ENCODE data around the gene SMIM35. TPM values are rescaled to one million over a fixed set of nuclear protein-coding genes. Genes with fewer than 3 reads are reported as not detected.

The SMIM35 gene
- total and polyA plus RNA-seq, 4 experiments from 2014 or later: 0.21 to 0.76 (median 0.50) TPM

GRCh38 chr11:118108513-118108912 is 21.8 kb upstream of the SMIM35 start:
- Mint-ChIP-seq H3K9me3 (no peaks in the 10 kb centered on the region), H3K4me1 (no peaks in the 10 kb centered on the region), H3K27me3 (peaks cover 0 to 6% of the 10 kb centered on the region in 2 donors), H3K4me3 (no peak overlapping the region), H3K36me3 (no peaks in the 10 kb centered on the region), H3K27ac (no peak overlapping the region)
- H3K27me3 ChIP-seq (ENCODE audit: insufficient read depth, low read length): no peaks in the 10 kb centered on the region
- ChIA-PET CTCF (ENCODE audit: partially characterized antibody) (no interaction called here), POLR2A (ENCODE audit: partially characterized antibody) (no interaction called here)
- H3K4me1 ChIP-seq (ENCODE audit: insufficient read depth, low read length): no peaks in the 10 kb centered on the region
- DNase-seq: no peak
- no peaks in the 10 kb centered on the region for H3K36me3 ChIP-seq (ENCODE audit: insufficient read depth, low read length)
- intact Hi-C loops (cut with micrococcal nuclease): no loop called here
- no peaks in the 10 kb centered on the region for H3K9me3 ChIP-seq (ENCODE audit: control insufficient read depth in 1 of 2, low read length in 2 of 2)
- no peak overlapping the region for H3K4me3 ChIP-seq (ENCODE audit: low read length in 2 of 2)
- no peak overlapping the region for H3K27ac ChIP-seq (ENCODE audit: low read depth, low read length)

GRCh38 chr11:118106789-118107335 is 20.1 kb upstream of the SMIM35 start:
- no peak for DNase-seq
- no peak overlapping the region for H3K4me3 ChIP-seq (ENCODE audit: low read length in 2 of 2)
- H3K36me3 ChIP-seq (ENCODE audit: insufficient read depth, low read length): no peaks in the 10 kb centered on the region
- POLR2A ChIA-PET (ENCODE audit: partially characterized antibody): no interaction called here
- intact Hi-C loops (cut with micrococcal nuclease): no loop called here
- Mint-ChIP-seq H3K9me3 (no peaks in the 10 kb centered on the region), H3K27ac (no peak overlapping the region), H3K36me3 (no peaks in the 10 kb centered on the region), H3K4me1 (no peaks in the 10 kb centered on the region), H3K4me3 (no peak overlapping the region), H3K27me3 (peaks cover 0 to 4% of the 10 kb centered on the region in 2 donors)
- H3K4me1 ChIP-seq (ENCODE audit: insufficient read depth, low read length): no peaks in the 10 kb centered on the region
- CTCF ChIA-PET (ENCODE audit: partially characterized antibody): no interaction called here
- no peak overlapping the region for H3K27ac ChIP-seq (ENCODE audit: low read depth, low read length)
- no peaks in the 10 kb centered on the region for H3K9me3 ChIP-seq (ENCODE audit: control insufficient read depth in 1 of 2, low read length in 2 of 2)
- no peaks in the 10 kb centered on the region for H3K27me3 ChIP-seq (ENCODE audit: insufficient read depth, low read length)

GRCh38 chr11:118105657-118106305 is 19.0 kb upstream of the SMIM35 start:
- H3K27ac ChIP-seq (ENCODE audit: low read depth, low read length): no peak overlapping the region
- H3K4me3 ChIP-seq (ENCODE audit: low read length in 2 of 2): no peak overlapping the region
- no peaks in the 10 kb centered on the region for H3K36me3 ChIP-seq (ENCODE audit: insufficient read depth, low read length)
- H3K4me1 ChIP-seq (ENCODE audit: insufficient read depth, low read length): no peaks in the 10 kb centered on the region
- Mint-ChIP-seq H3K4me3 (no peak overlapping the region), H3K27ac (no peak overlapping the region), H3K27me3 (peaks cover 4 to 6% of the 10 kb centered on the region in 2 donors), H3K9me3 (no peaks in the 10 kb centered on the region), H3K4me1 (no peaks in the 10 kb centered on the region), H3K36me3 (no peaks in the 10 kb centered on the region)
- H3K27me3 ChIP-seq (ENCODE audit: insufficient read depth, low read length): no peaks in the 10 kb centered on the region
- ChIA-PET CTCF (ENCODE audit: partially characterized antibody) (no interaction called here), POLR2A (ENCODE audit: partially characterized antibody) (no interaction called here)
- no peaks in the 10 kb centered on the region for H3K9me3 ChIP-seq (ENCODE audit: control insufficient read depth in 1 of 2, low read length in 2 of 2)
- no peak for DNase-seq
- intact Hi-C loops (cut with micrococcal nuclease): no loop called here

- CTCF ChIA-PET (ENCODE audit: partially characterized antibody): no interaction called here
- POLR2A ChIA-PET (ENCODE audit: partially characterized antibody): no interaction called here
Observed at GRCh38 chr11:118104491-118104890, 17.7 kb upstream of the SMIM35 start.

GRCh38 chr11:118102721-118103261 is 16.0 kb upstream of the SMIM35 start:
- no peak overlapping the region for H3K4me3 Mint-ChIP-seq
- no peak overlapping the region for H3K4me3 ChIP-seq (ENCODE audit: low read length in 2 of 2)
- no peaks in the 10 kb centered on the region for H3K9me3 Mint-ChIP-seq
- H3K27ac ChIP-seq (ENCODE audit: low read depth, low read length): no peak overlapping the region
- intact Hi-C loops (cut with micrococcal nuclease): no loop called here
- no peak overlapping the region for H3K27ac Mint-ChIP-seq
- DNase-seq: no peak
- ChIA-PET CTCF (ENCODE audit: partially characterized antibody) (no interaction called here), POLR2A (ENCODE audit: partially characterized antibody) (no interaction called here)
- no peaks in the 10 kb centered on the region for H3K4me1 ChIP-seq (ENCODE audit: insufficient read depth, low read length)
- peaks cover 5 to 6% of the 10 kb centered on the region in 2 donors for H3K27me3 Mint-ChIP-seq
- no peaks in the 10 kb centered on the region for H3K9me3 ChIP-seq (ENCODE audit: control insufficient read depth in 1 of 2, low read length in 2 of 2)
- no peaks in the 10 kb centered on the region for H3K36me3 ChIP-seq (ENCODE audit: insufficient read depth, low read length)
- H3K36me3 Mint-ChIP-seq: no peaks in the 10 kb centered on the region
- no peaks in the 10 kb centered on the region for H3K4me1 Mint-ChIP-seq
- H3K27me3 ChIP-seq (ENCODE audit: insufficient read depth, low read length): no peaks in the 10 kb centered on the region

More at GRCh38 chr11:118104491-118104890, 17.7 kb upstream of the SMIM35 start:
- Histone ChIP-seq H3K27me3 (ENCODE audit: insufficient read depth, low read length) (no peaks in the 10 kb centered on the region), H3K36me3 (ENCODE audit: insufficient read depth, low read length) (no peaks in the 10 kb centered on the region), H3K27ac (ENCODE audit: low read depth, low read length) (no peak overlapping the region), H3K9me3 (ENCODE audit: control insufficient read depth in 1 of 2, low read length in 2 of 2) (no peaks in the 10 kb centered on the region), H3K4me3 (ENCODE audit: low read length in 2 of 2) (no peak overlapping the region), H3K4me1 (ENCODE audit: insufficient read depth, low read length) (no peaks in the 10 kb centered on the region)
- intact Hi-C loops (cut with micrococcal nuclease): no loop called here
- DNase-seq: no peak
- no peak overlapping the region for H3K27ac Mint-ChIP-seq
- peaks cover 4 to 6% of the 10 kb centered on the region in 2 donors for H3K27me3 Mint-ChIP-seq
- H3K9me3 Mint-ChIP-seq: no peaks in the 10 kb centered on the region
- no peaks in the 10 kb centered on the region for H3K36me3 Mint-ChIP-seq
- no peak overlapping the region for H3K4me3 Mint-ChIP-seq
- H3K4me1 Mint-ChIP-seq: no peaks in the 10 kb centered on the region

- H3K4me1 Mint-ChIP-seq: no peaks in the 10 kb centered on the region
- no peak overlapping the region for H3K27ac Mint-ChIP-seq
- ChIA-PET CTCF (ENCODE audit: partially characterized antibody) (no interaction called here), POLR2A (ENCODE audit: partially characterized antibody) (no interaction called here)
- Histone ChIP-seq H3K4me3 (ENCODE audit: low read length in 2 of 2) (no peak overlapping the region), H3K27ac (ENCODE audit: low read depth, low read length) (no peak overlapping the region), H3K9me3 (ENCODE audit: control insufficient read depth in 1 of 2, low read length in 2 of 2) (no peaks in the 10 kb centered on the region), H3K27me3 (ENCODE audit: insufficient read depth, low read length) (no peaks in the 10 kb centered on the region), H3K36me3 (ENCODE audit: insufficient read depth, low read length) (no peaks in the 10 kb centered on the region), H3K4me1 (ENCODE audit: insufficient read depth, low read length) (no peaks in the 10 kb centered on the region)
- H3K4me3 Mint-ChIP-seq: no peak overlapping the region
- no peak for DNase-seq
- intact Hi-C loops (cut with micrococcal nuclease): no loop called here
- no peaks in the 10 kb centered on the region for H3K36me3 Mint-ChIP-seq
- H3K27me3 Mint-ChIP-seq: peaks cover 3 to 5% of the 10 kb centered on the region in 2 donors
- H3K9me3 Mint-ChIP-seq: no peaks in the 10 kb centered on the region
Observed at GRCh38 chr11:118100691-118101232, 14.0 kb upstream of the SMIM35 start.

GRCh38 chr11:118099838-118100556 is 13.2 kb upstream of the SMIM35 start:
- no peak overlapping the region for H3K4me3 Mint-ChIP-seq
- no peaks in the 10 kb centered on the region for H3K27me3 ChIP-seq (ENCODE audit: insufficient read depth, low read length)
- ChIA-PET CTCF (ENCODE audit: partially characterized antibody) (interaction anchor here (0.6 kb wide), 1 partner anchor 179 kb away, joined by 3 read pairs; no protein-coding TSS in a partner anchor), POLR2A (ENCODE audit: partially characterized antibody) (no interaction called here)
- peaks cover 3 to 5% of the 10 kb centered on the region in 2 donors for H3K27me3 Mint-ChIP-seq
- no peaks in the 10 kb centered on the region for H3K4me1 Mint-ChIP-seq
- no peaks in the 10 kb centered on the region for H3K36me3 ChIP-seq (ENCODE audit: insufficient read depth, low read length)
- no peaks in the 10 kb centered on the region for H3K4me1 ChIP-seq (ENCODE audit: insufficient read depth, low read length)
- H3K9me3 ChIP-seq (ENCODE audit: control insufficient read depth in 1 of 2, low read length in 2 of 2): no peaks in the 10 kb centered on the region
- no peaks in the 10 kb centered on the region for H3K36me3 Mint-ChIP-seq
- no peak overlapping the region for H3K27ac ChIP-seq (ENCODE audit: low read depth, low read length)
- intact Hi-C loops (cut with micrococcal nuclease): no loop called here
- DNase-seq: no peak
- H3K27ac Mint-ChIP-seq: no peak overlapping the region
- H3K9me3 Mint-ChIP-seq: no peaks in the 10 kb centered on the region
- H3K4me3 ChIP-seq (ENCODE audit: low read length in 2 of 2): no peak overlapping the region
